OCI-LY7 (cell line): ENCODE results near the gene PWP2.
"Not testable (repeated sequence)": the region's sequence is repeated elsewhere in the genome, so short reads cannot be mapped to it uniquely, and the experiment has no call there.

Experiments
- EZH2phosphoT487 ChIP-seq: fragments of 200-600 bp; sonication (generic); IDR thresholded peaks from 2 replicates; pipeline ENCODE4 v1.6.1; 2018; ENCODE audit warnings: low read depth, borderline replicate concordance, mild to moderate bottlenecking, mixed run types, antibody characterized with exemption, low read length, moderate library complexity, mixed read lengths
- TF ChIP-seq, protein P1 (sequence below): fragments of 200-600 bp; sonication (generic); conservative IDR thresholded peaks from 2 replicates; pipeline ENCODE4 v1.5.1; 2014; ENCODE audit warnings: mild to moderate bottlenecking, antibody characterized with exemption, low read length, moderate library complexity, mixed read lengths

DNA sequence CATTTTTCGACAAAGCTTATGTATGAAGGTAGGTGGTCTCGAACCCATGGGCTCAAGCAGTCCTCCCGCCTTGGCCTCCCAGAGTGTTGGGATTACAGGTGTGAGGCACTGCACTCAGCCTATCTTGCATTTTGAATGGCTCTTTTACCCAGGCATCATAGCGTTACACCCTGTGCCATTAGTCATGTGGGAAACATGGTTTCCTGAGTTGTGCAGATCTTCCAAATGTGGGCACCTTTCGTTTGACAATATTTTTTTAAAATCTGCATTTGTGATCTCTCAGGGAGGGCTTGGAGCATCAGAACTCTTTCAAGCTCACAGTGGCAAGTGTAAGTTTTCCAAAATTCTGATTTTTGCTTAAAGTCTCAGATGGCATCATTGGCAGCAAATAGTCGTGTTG, 8.7 kb upstream of the PWP2 start:
- TF ChIP-seq, protein P1, sequence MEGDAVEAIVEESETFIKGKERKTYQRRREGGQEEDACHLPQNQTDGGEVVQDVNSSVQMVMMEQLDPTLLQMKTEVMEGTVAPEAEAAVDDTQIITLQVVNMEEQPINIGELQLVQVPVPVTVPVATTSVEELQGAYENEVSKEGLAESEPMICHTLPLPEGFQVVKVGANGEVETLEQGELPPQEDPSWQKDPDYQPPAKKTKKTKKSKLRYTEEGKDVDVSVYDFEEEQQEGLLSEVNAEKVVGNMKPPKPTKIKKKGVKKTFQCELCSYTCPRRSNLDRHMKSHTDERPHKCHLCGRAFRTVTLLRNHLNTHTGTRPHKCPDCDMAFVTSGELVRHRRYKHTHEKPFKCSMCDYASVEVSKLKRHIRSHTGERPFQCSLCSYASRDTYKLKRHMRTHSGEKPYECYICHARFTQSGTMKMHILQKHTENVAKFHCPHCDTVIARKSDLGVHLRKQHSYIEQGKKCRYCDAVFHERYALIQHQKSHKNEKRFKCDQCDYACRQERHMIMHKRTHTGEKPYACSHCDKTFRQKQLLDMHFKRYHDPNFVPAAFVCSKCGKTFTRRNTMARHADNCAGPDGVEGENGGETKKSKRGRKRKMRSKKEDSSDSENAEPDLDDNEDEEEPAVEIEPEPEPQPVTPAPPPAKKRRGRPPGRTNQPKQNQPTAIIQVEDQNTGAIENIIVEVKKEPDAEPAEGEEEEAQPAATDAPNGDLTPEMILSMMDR = not testable (repeated sequence)
- not testable (repeated sequence) for TF ChIP-seq EZH2phosphoT487
